Measurements from ENCODE around the gene HLCS. TPM values are rescaled to one million over a fixed set of nuclear protein-coding genes. Genes with fewer than 3 reads are reported as not detected.

HLCS gene
- total and polyA plus RNA-seq, 2 donors (not counting 3 experiments of a cell fraction or from before 2014, with no cell fraction given) = 6.7 to 17.2 TPM

GRCh38 chr21:36701756-36702621 lies 264.5 kb downstream of the HLCS start:
- no peaks in the 10 kb centered on the region for H3K36me3 ChIP-seq (ENCODE audit: control insufficient read depth in 2 of 2, extremely low read depth in 1 of 2, insufficient read depth in 2 of 2, low read length in 2 of 2)
- intact Hi-C loops (cut with micrococcal nuclease) = no loop called here
- dilution Hi-C loops (cut with MboI; ENCODE audit: extremely low pct_ligation_motif_present, low sequenced_read_pairs) = no loop called here
- H4K20me1 ChIP-seq (replicated peaks; ENCODE audit: control insufficient read depth, extremely low read depth, insufficient read depth, low read length) = no peaks in the 10 kb centered on the region
- peaks cover 89 to 98% of the 10 kb centered on the region in 2 experiments for H3K27me3 ChIP-seq (ENCODE audit: control insufficient read depth in 2 of 2, insufficient read depth in 2 of 2, low read length in 2 of 2)
- POLR2A ChIA-PET = no interaction called here
- no peaks in the 10 kb centered on the region for H3K9me3 ChIP-seq (replicated peaks; ENCODE audit: control insufficient read depth, insufficient read depth, low read length)
- no peak overlapping the region for H3K4me3 ChIP-seq (replicated peaks in 1 of 3; ENCODE audit: insufficient read depth in 1 of 3, low read depth in 1 of 3, low read length in 3 of 3)
- FAIRE-seq (no peak), DNase-seq (ENCODE audit: low read depth, low spot score) (no peak)
- no peaks in the 10 kb centered on the region for H3K79me2 ChIP-seq (ENCODE audit: control insufficient read depth, insufficient read depth, low read length)
- H3K4me2 ChIP-seq (ENCODE audit: insufficient read depth, low read length) = no peak overlapping the region
- CTCF ChIA-PET = interaction anchor here (0.8 to 2.9 kb wide), 6 partner anchors 10 to 215 kb away, joined by 3 to 11 read pairs (median 3); no protein-coding TSS in a partner anchor
- H3K9ac ChIP-seq (replicated peaks; ENCODE audit: extremely low read depth, insufficient read depth, low read length) = no peak overlapping the region
- H3K27ac ChIP-seq (ENCODE audit: insufficient read depth, low read depth, low read length) = no peak overlapping the region
- H3K4me1 ChIP-seq (ENCODE audit: control insufficient read depth, extremely low read depth, insufficient read depth, low read length) = peaks cover 23% of the 10 kb centered on the region
- H3K9me1 ChIP-seq (replicated peaks; ENCODE audit: control insufficient read depth, extremely low read depth, insufficient read depth, low read length) = no peaks in the 10 kb centered on the region
- no TSS peak for BruUV-seq (replicated peaks)
- no peak overlapping the region for H2AFZ ChIP-seq (ENCODE audit: low read depth, low read length)
- TF ChIP-seq FOS (IDR thresholded peaks at IDR 0.05; ENCODE audit: borderline replicate concordance, insufficient read depth, low read length) (no peak), MYC (IDR thresholded peaks at IDR 0.05; ENCODE audit: low read depth, low read length) (no peak), POLR2A (IDR thresholded peaks at IDR 0.05; ENCODE audit: low read depth, low read length) (no peak), GATA2 (IDR thresholded peaks at IDR 0.05; ENCODE audit: insufficient read depth, insufficient read length, low read depth, low read length) (no peak), JUN (IDR thresholded peaks at IDR 0.05; ENCODE audit: borderline replicate concordance, insufficient read depth, insufficient read length, low read depth) (no peak), POLR2AphosphoS5 (IDR thresholded peaks at IDR 0.05; ENCODE audit: insufficient read depth, low read depth, low read length) (no peak), EZH2 (IDR thresholded peaks at IDR 0.05; ENCODE audit: borderline replicate concordance, low read depth, low read length, severe bottlenecking) (no peak)
- TF ChIP-seq, protein P1, sequence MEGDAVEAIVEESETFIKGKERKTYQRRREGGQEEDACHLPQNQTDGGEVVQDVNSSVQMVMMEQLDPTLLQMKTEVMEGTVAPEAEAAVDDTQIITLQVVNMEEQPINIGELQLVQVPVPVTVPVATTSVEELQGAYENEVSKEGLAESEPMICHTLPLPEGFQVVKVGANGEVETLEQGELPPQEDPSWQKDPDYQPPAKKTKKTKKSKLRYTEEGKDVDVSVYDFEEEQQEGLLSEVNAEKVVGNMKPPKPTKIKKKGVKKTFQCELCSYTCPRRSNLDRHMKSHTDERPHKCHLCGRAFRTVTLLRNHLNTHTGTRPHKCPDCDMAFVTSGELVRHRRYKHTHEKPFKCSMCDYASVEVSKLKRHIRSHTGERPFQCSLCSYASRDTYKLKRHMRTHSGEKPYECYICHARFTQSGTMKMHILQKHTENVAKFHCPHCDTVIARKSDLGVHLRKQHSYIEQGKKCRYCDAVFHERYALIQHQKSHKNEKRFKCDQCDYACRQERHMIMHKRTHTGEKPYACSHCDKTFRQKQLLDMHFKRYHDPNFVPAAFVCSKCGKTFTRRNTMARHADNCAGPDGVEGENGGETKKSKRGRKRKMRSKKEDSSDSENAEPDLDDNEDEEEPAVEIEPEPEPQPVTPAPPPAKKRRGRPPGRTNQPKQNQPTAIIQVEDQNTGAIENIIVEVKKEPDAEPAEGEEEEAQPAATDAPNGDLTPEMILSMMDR (IDR thresholded peaks at IDR 0.05; ENCODE audit: extremely low read depth in 1 of 2, insufficient read depth in 1 of 2, low read depth in 1 of 2, low read length in 2 of 2) = no peak
- TF ChIP-seq, protein P2, sequence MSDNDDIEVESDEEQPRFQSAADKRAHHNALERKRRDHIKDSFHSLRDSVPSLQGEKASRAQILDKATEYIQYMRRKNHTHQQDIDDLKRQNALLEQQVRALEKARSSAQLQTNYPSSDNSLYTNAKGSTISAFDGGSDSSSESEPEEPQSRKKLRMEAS (IDR thresholded peaks at IDR 0.05; ENCODE audit: insufficient read depth, insufficient read length) = no peak

All from endothelial cell of umbilical vein (primary cell).